Measurements from ENCODE around the gene BBS2. TPM values are rescaled to one million over a fixed set of nuclear protein-coding genes. Genes with fewer than 3 reads are reported as not detected.

BBS2 gene
- total RNA-seq, 1 experiment from 2014 or later, result 56.3 TPM

GRCh38 chr16:56512025-56512424 is 7.8 kb downstream of the BBS2 start:
- Histone ChIP-seq H3F3A (ENCODE audit: insufficient read depth, low read depth) (peaks cover 15% of the 10 kb centered on the region), H4K20me1 (ENCODE audit: insufficient read depth) (peaks cover 4% of the 10 kb centered on the region; the same call in 1 of the 2 replicates), H3K27me3 (ENCODE audit: insufficient read depth, low read depth) (no peaks in the 10 kb centered on the region), H3K9me3 (ENCODE audit: insufficient read depth, low read depth) (no peaks in the 10 kb centered on the region), H2AFZ (no peak overlapping the region), H3K4me1 (replicated peaks; ENCODE audit: insufficient read depth) (peaks cover 10% of the 10 kb centered on the region), H3K4me3 (no peak overlapping the region), H3K9me2 (ENCODE audit: insufficient read depth) (no peaks in the 10 kb centered on the region), H3K36me3 (ENCODE audit: low read depth) (peaks cover 22% of the 10 kb centered on the region), H3K27ac (no peak overlapping the region), H3K79me2 (ENCODE audit: low read depth) (peaks cover 15% of the 10 kb centered on the region), H3K4me2 (no peak overlapping the region)
- intact Hi-C loops (cut with micrococcal nuclease; ENCODE audit: unreplicated experiment), result loop anchor here (10.0 kb wide), 1 partner anchor 63 kb away; no protein-coding TSS in a partner anchor
- TF ChIP-seq, protein P1, sequence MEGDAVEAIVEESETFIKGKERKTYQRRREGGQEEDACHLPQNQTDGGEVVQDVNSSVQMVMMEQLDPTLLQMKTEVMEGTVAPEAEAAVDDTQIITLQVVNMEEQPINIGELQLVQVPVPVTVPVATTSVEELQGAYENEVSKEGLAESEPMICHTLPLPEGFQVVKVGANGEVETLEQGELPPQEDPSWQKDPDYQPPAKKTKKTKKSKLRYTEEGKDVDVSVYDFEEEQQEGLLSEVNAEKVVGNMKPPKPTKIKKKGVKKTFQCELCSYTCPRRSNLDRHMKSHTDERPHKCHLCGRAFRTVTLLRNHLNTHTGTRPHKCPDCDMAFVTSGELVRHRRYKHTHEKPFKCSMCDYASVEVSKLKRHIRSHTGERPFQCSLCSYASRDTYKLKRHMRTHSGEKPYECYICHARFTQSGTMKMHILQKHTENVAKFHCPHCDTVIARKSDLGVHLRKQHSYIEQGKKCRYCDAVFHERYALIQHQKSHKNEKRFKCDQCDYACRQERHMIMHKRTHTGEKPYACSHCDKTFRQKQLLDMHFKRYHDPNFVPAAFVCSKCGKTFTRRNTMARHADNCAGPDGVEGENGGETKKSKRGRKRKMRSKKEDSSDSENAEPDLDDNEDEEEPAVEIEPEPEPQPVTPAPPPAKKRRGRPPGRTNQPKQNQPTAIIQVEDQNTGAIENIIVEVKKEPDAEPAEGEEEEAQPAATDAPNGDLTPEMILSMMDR (conservative IDR thresholded peaks at IDR 0.05), result no peak
- no peak for TF ChIP-seq EZH2 (IDR thresholded peaks at IDR 0.05; ENCODE audit: low read depth)
- no peak for DNase-seq
- ChIA-PET CTCF (no interaction called here), POLR2A (ENCODE audit: unreplicated experiment) (no interaction called here)
- BruUV-seq (replicated peaks), result no TSS peak

- TF ChIP-seq, protein P1 (conservative IDR thresholded peaks at IDR 0.05), result no peak
- no peak for TF ChIP-seq EZH2 (IDR thresholded peaks at IDR 0.05; ENCODE audit: low read depth)
- no peak overlapping the region for H3K4me3 ChIP-seq
- peaks cover 9% of the 10 kb centered on the region for H3K4me1 ChIP-seq (replicated peaks; ENCODE audit: insufficient read depth)
- no peak overlapping the region for H3K27ac ChIP-seq
- peaks cover 15% of the 10 kb centered on the region for H3F3A ChIP-seq (ENCODE audit: insufficient read depth, low read depth)
- POLR2A ChIA-PET (ENCODE audit: unreplicated experiment), result no interaction called here
- peaks cover 27% of the 10 kb centered on the region for H3K36me3 ChIP-seq (ENCODE audit: low read depth)
- peaks cover 10% of the 10 kb centered on the region; the same call in 1 of the 2 replicates for H3K79me2 ChIP-seq (ENCODE audit: low read depth)
- no peak for DNase-seq
- no peaks in the 10 kb centered on the region for H3K9me3 ChIP-seq (ENCODE audit: insufficient read depth, low read depth)
- H4K20me1 ChIP-seq (ENCODE audit: insufficient read depth), result peaks cover 4% of the 10 kb centered on the region; the same call in 1 of the 2 replicates
- intact Hi-C loops (cut with micrococcal nuclease; ENCODE audit: unreplicated experiment), result loop anchor here (10.0 kb wide), 1 partner anchor 64 kb away; no protein-coding TSS in a partner anchor
- no TSS peak for BruUV-seq (replicated peaks)
- no peaks in the 10 kb centered on the region for H3K27me3 ChIP-seq (ENCODE audit: insufficient read depth, low read depth)
- H3K4me2 ChIP-seq, result no peak overlapping the region
- no peak overlapping the region for H2AFZ ChIP-seq
- CTCF ChIA-PET, result interaction anchor here (0.6 kb wide), 1 partner anchor 341 kb away, joined by 3 read pairs; no protein-coding TSS in a partner anchor
- no peaks in the 10 kb centered on the region for H3K9me2 ChIP-seq (ENCODE audit: insufficient read depth)
Measured at GRCh38 chr16:56510544-56510943, 9.3 kb downstream of the BBS2 start.

- Histone ChIP-seq H3K9me2 (ENCODE audit: insufficient read depth) (no peaks in the 10 kb centered on the region), H3K4me2 (no peak overlapping the region), H3F3A (ENCODE audit: insufficient read depth, low read depth) (no peaks in the 10 kb centered on the region), H2AFZ (no peak overlapping the region), H4K20me1 (ENCODE audit: insufficient read depth) (no peaks in the 10 kb centered on the region), H3K27me3 (ENCODE audit: insufficient read depth, low read depth) (no peaks in the 10 kb centered on the region), H3K4me3 (no peak overlapping the region), H3K27ac (0 out of 2 replicates have a peak overlapping the region, but pooled peaks have one; percentile 33), H3K36me3 (ENCODE audit: low read depth) (peaks cover 10% of the 10 kb centered on the region; the same call in 1 of the 2 replicates), H3K79me2 (ENCODE audit: low read depth) (no peaks in the 10 kb centered on the region), H3K9me3 (ENCODE audit: insufficient read depth, low read depth) (no peaks in the 10 kb centered on the region), H3K4me1 (replicated peaks; ENCODE audit: insufficient read depth) (no peaks in the 10 kb centered on the region)
- DNase-seq, result peak in 1 of 2 experiments; percentile 35
- TF ChIP-seq, protein P1 (conservative IDR thresholded peaks at IDR 0.05), result no peak
- no peak for TF ChIP-seq EZH2 (IDR thresholded peaks at IDR 0.05; ENCODE audit: low read depth)
- POLR2A ChIA-PET (ENCODE audit: unreplicated experiment), result interaction anchor here (0.6 kb wide), 2 partner anchors 223 to 614 kb away, joined by 3 to 6 read pairs; no protein-coding TSS in a partner anchor
- CTCF ChIA-PET, result interaction anchor here (0.6 kb wide), 1 partner anchor 196 kb away, joined by 3 read pairs; no protein-coding TSS in a partner anchor
- no TSS peak for BruUV-seq (replicated peaks)
- intact Hi-C loops (cut with micrococcal nuclease; ENCODE audit: unreplicated experiment), result no loop called here
Measured at GRCh38 chr16:56506941-56507340, 12.9 kb downstream of the BBS2 start.
